ENCODE measurements around the gene CCDC194.

Gene CCDC194

DNA sequence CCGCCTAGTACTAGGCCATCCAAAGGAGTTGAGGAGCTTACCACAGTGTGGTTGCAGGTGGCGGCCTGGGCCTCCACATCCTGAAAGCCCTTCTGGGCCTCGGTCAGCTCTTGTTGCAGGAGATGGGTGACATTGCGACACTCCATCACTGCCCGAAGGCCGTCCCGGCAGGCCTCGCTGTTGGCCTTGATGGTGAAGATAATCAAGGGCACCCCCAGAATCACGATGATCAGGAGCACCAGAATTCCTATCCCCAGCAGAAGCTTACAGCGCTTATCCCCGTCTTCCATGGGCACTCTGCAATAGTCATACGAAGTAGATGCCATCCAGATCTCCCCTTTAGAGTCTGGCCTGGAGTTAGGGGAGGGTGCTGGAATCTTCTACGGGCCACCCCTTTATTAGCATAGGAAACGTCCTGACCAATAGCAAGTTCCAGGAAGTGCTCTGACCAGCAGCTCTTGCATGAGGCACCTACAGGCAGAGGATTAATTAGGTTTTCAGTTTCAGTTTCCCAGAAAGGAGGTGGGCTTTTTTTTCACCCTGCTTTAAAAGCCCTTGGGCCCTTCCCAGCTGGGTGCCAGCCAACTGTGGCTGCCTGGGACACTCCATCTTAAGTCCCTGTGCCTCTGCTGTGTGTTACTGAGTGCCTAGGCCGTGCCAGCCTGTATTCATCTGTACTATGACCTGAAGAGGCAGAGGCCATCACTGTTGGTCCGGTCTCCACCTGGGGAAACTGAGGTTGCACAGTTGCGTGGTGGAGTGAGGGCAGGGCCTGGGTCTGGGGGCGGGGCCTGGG lies 11.5 kb upstream of the CCDC194 start, which contains the start of gene BST2:
Gene BST2 (minus strand): TSS at position 381 of the 796 bp plus-strand sequence. CDS start 55 bp downstream, at position 326.
- peak; percentile 96 for FAIRE-seq

DNA sequence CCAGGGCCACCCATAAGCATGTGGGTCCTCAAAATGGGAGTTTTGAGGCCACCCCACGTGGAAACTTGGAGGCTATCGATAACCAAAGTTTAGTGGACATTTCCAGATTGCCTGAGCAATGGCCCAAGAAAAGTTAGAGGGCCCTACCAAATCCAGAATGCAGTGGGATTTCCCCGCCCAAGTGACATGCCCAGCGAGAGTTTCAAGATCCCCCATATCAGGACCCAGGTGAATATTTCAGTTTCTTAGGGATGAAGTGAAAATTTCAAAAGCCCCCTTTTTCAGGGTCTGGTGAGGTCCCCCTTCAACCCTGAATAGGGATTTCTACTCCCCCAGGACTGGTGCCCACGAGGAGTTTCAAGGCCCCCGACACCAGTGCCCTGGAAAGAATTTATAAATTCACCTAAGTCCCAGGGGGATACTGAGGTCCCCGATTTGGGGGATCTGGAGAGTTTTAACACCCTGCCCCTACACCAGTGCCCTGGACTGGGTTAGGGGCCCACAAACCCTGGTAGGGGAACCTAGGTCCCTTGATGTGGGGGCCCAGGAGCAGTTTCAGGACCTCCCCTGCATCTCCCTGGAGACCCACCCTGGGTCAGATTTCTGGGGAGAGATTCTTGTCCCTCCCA lies 10.7 kb upstream of the CCDC194 start:
- no peak for FAIRE-seq

DNA sequence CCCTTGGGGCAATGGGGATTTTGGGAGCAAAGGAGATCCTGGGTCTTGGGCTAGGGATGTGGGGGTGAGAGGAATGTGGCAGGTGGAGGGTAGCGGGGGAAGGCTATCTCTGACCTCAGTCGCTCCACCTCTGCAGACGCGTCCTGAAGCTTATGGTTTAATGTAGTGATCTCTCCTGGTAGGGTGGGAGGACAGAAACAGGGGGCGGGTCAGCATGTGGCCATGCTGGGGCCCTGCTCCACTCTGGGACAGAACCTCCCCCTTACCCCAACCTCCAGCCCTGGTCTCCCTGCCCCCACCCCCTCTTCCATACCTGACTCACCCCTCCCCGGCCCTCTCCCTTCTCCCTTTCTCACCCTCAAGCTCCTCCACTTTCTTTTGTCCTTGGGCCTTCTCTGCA lies 10.0 kb upstream of the CCDC194 start:
- no peak for FAIRE-seq

DNA sequence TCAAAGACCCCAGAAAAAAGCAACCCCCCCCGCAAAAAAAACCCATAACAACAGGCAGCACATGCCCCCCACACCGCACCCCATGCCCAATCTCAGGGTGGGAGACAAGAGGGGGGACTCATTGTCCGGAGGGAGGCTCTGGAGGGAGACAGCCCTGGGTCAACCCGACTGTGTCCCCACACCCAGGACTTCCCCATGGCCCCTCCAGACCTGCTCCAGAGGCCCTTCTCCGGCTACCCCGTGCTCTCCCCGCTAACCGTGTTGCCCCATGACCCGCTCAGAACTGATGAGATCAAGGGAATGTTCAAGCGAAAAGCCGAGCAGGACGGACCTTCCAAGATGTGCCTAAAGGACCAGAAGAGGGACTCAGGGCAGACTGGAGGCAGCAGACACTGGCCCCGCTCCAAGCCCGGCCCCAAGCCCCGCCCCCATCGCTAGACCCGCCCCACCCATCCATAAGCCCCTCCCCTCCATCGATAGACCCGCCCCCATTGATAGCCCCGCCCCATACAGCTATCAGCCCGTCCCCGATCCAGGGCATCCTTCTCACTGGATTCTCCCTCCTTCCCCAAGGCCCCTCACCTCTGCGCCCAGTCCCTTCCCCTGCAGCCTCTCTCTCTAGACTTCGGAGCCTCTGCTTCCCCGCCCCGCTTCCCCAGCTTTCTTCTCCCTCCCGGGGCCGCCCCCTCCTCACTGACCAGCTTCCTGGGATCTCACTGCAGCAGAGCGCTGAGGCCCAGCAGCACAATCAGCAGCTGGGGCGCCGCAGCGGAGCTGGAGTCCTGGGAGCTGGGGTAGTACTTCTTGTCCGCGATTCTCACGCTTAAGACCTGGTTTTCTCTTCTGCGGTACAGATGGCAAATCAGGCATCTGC lies 9.2 kb upstream of the CCDC194 start:
- no peak for FAIRE-seq

DNA sequence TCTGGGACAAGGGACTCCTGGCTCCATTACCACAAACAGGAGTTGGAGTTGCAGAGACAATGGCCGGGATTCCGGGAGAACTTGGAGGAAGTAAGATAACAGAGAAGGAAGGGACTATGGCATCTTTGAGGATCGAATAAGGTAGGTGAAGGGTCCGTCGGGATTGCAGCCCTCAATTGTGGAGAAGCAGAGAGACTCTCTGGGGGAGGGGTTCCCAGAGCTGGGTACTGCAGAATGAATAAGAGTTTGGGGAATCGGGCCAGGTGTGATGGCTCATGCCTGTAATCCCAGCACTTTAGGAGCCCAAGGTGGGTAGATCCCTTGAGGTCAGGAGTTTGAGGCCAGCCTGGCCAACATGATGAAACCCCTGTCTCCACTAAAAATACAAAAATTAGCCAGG lies 7.6 kb upstream of the CCDC194 start:
- no peak for FAIRE-seq

DNA sequence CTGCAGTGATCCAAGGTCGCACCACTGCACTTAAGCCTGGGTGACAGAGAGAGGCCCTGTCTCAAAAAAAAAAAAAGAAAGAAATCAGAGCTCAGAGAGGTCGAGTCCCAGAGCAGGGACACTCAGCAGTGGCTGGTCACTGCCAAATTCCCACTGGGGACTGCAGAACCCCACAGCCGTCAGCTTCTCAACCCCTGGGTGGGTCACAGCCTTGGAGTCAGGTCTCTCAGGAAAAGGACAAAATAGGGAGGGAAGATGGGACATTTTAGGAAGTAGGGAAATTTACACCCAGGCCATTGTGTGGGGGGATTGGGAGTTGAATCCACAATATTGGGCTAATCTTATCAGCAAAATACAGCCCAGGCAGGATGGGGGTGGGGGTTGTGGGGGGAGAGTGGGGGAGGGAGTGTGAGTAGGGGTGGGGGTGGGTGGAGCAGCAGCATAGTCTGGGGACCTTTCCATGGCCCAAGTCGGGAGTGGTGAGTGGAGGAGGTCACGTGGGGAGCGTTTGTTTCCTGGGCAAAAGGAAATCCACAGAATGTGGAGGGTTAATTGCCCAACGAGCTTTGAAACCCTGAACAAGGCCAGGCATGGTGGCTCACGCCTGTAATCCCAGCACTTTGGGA lies 5.0 kb upstream of the CCDC194 start:
- no peak for FAIRE-seq

DNA sequence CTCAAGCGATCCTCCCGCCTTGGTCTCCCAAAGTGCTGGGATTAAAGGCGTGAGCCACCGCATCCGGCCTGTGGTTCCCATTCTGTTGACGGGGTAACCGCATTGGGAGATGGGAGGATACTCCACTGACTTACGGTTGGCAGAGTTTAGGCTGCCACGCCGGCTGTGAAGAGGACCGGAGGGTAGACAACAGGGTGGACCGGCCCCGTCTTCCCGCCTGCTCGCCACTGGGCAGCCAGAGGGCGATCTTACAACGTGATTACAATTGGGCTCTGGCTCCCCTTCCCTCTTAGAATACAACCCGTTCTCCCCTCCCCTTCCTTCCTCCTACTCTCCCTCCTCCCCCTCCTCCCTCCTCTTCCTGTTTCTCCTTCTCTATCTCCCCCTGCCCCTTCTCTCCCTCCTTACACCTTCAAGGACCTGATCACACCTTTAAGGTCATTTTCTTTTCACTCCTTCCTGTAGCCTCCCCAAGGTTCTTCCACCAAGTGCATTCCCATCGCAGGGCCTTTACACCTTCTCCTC lies 957 bp upstream of the CCDC194 start:
- peak; percentile 97 for FAIRE-seq

DNA sequence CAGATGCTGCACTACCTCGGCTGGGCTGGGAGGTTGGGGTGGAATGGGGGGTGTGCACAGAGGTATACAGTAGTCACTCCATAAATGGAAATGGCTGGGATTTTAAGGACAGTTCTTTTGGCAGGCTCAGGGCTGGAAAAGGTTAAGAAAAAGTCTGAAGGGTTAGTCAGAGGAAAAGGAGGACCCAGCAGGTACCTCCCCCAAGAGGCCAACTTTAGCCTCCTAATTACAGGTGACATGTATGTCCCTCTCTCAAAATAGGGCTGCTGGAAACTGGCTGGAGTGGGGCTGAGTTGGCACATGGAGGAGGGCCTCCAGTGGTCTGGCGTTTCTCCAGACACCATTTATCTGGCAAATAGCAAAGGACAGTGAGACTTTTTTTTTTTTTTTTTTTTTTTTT lies 994 bp downstream of the CCDC194 start:
- peak; percentile 15 for FAIRE-seq

DNA sequence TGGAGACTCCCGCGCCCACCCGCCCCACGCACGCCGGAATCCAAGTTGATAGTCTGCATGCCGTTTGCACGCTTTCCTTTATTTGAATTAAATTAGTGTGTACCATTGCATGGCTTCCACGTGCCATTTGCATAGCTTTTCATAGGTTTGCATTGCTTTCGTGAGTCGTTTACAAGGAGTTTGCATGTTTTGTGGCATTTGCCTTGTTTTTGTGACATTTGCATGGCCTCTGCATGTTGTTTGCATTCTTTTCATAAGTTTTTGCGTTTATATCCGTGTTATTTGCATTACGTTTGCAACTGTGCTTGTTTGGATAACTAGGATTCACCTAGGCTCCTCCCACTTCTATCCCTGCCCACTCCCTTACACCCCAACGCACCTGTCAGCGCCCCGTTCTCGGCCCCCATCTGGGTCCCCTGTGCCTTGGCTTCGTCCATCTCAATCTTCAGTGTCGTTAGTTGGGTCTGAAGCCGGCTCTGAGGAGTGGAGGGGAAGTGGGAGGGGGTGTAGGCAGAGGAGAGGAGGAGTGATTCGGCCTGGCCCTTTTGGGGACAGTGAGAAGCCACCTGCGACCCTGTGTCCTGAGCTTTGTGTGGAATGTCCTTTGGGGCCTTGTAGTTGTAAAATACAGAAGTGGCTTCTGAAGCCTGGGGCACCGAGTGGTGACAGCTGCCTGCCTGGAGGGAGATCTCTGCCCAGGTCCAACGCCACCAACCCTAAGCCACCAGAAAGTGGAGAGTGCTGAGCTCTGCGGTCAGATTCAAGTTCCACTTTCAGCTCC lies 2.4 kb downstream of the CCDC194 start:
- FAIRE-seq: no peak

DNA sequence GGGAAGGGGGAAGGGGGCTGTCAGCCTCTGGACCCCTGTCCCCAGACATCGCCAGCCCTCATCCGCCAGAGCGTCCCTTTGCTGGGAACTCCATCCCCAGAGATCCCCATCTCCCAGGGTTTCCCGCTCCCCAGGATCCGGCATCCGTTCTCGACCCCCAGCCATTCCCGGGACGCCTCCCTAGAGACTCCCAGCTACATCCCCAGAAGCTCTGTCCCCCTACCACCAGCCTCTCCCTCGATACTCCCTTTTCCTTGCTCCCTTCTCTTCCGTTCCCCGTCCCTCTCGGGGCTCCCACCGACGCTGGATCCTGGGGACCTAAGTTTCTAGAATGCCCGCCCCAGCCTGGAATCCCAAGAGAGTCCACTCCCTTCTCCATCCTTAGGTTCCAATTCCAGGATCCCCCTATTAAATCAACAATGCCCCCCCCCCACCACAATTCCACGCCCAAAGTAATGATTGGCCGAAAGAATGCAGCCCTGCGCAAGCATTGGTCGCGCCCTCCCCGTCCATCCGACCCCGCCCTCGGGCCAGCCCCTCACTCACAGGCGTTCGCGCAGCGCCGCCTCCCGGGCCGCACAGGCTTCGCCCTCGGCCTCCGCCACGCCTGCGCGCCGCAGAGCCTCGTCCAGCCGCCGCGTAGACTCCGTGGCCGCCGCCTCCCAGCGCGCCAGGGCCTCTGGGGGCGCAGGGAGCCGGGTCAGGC lies 3.2 kb downstream of the CCDC194 start:
- peak; percentile 51 for FAIRE-seq

DNA sequence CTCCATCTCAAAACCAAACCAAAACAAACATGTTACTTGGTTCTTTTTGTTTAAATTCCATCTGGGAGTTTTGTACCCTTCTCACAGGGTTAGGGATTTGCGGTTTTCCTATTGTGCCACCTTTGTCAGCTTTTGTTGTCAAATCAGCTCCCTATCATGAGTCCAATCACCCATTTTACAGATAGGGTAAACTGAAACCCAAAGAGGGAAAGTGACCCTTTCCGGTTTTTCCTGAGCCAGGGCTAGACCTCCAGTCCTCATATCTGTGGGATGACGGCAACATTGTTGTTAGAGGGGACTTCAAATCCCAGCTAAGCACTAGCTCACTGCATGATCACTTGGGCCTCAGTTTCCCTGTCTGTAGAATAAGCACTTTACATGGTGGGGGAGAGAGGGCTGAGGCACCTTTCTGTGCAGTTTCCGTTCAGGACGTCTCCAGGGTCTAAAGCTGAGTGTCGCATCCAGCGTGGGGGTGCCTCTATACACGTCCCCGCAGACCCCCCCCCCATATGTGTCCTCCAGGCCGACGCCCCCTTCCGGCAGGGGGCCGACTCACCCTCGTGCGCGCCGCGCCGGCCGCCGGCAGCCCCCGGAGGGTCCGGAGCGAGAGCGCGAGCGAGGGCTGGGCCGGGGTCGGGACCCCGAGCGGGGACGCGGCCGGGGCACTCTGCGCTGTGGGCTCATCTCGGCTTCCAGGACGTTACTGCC lies 3.9 kb downstream of the CCDC194 start:
- no peak for FAIRE-seq

DNA sequence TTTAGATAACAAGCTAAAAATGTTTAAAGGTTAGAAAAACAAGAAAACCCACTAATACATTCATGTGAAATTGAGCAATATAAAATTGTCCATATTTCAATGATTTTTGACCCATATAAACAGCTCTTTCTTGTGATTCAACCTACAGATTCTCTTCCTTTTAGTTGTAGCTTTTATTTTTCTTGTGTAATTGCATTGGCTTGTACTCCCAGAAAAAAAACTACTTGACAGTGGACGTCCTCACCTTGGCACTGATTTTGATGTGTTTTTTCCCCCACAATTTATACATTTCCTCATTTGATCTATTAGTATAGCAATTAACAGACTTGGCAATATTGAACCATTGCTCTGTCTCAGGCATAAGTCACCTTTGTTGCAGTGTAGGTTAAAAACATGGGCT lies 4.7 kb downstream of the CCDC194 start:
- FAIRE-seq: no peak

DNA sequence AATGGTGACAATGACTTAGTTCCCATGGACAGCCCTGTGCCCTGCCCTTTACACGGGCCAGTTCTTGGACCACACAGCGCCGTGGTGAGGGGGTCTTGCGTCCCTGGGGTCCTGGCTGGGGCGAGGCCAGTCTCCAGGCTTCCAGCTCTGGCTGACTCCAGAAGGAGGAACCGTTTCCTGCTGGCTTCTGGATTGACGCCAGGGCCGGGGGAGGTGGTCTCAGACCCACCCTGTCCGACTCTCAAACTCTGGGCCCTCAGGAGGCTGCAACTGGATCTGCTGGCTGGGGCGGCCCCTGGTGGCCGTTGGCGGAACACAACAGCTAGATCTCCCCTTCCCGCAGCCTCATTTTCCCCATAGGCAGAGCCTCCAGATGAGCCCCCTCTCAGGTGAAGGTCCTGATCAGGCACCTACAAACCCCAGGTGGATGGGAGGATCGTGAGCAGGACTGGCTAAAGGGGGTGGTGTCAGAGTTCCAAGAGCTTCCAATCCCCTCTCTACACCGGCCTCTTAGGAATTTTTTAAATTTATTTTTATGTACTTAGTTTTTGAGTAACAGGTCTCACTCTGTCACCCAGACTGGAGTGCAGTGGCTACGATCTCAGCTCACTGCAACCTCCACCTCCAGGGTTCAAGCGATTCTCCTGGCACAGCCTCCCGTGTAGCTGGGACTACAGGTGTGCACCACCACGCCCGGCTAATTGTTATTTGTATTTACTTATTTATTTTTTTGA lies 8.0 kb downstream of the CCDC194 start:
- no peak for FAIRE-seq

DNA sequence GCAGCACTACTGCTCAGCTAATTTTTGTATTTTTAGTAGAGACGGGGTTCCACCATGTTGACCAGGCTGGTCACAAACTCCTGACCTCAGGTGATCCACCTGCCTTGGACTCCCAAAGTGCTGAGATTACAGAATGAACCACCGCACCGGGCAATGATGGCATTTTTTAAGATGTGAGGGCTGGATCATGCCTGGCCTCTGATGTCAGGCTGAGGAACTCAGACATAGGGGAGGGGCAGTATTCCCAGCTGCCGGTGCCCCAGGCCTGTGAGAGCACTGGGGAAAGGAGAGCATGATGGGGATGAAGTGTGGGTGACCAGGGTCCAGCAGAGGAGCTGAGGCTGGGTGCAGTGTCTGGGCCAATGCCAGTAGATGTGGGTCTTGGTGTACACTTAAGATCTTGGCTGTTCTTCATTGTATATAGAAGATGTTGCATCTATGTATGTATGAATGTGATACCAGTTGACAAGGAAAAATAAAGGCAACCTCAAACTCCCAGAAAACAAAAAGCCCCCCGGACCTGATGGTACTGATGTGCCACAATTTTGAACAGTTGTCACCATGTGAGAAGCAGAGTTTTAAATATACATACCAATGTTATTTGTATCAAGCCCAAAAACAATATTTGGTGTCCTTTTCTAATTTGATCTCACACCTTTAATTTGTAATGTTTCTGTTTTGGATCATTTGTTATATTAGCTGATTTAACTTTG lies 13.4 kb downstream of the CCDC194 start:
- FAIRE-seq: no peak

DNA sequence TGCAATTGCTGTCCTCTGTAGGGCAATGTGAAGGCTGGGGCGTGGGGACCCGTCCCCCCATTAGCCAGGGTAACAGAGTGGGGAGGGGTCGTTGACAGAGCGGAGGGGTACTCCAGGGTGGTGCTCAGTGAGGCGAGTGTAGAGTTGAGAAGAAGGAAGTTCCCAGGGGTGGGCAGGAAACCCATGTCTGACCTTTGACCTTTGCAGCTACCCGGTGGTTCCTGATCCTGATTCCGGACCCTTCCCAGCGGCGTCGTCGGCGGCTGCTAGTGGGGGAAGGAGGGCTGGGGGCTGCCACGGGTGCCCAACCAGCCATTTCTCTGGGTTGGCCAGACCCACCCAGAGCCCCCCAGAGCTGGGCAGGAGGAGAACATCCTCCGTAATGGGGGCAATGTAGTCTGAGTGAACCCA lies 14.8 kb downstream of the CCDC194 start:
- FAIRE-seq: no peak

DNA sequence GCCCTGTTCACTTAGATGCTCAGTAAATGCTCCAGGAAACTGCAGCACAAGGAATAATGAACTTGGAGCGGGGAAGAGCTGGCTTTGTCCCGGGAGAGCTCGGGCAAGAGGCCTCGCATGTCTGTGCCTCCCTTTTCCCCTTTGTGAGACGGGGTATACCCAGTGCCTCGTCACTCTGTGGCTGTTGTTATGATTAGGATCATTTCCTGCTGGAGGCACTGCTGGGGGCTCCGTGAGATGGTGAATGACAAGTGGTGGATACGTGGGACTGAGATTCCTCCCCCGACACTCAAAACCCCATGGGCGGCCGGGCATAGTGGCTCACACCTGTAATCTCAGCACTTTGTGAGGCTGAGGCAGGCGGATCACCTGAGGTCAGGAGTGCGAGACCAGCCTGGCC lies 15.7 kb downstream of the CCDC194 start:
- no peak for FAIRE-seq

DNA sequence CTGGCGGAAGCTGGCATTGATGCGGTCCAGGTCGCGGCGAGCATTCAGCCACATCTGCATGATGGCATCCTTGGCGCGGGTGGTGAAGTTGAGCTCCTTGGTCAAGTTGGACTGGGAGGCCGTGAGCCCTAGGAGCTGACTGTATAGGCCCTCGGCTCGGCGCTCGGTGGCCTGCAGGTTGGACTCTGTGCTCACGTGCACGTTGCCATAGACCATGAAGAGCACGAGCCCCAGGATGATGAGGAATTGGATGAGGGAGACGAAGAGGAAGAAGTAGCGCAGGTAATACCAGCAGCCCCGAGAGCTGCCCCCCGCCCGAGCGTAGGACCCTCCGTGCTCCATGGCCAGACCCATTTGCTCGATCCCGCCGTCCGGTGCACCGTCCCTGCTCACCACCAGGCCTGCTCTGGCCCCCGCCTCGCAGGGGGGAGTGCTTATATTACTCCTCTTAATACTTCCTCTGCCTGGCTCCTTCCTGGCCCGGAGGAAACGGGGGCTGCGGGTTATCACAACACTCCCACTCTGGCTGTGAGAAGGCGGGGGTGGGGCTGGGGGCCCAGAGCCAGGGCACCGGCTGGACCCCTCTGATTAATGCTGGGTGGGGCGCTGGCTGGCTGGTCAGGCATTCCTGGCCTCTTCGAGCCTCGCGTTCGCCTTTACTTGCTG lies 16.9 kb downstream of the CCDC194 start, which contains the start of gene PLVAP:
Gene PLVAP (minus strand): TSS at position 408 of the 666 bp plus-strand sequence. CDS start 54 bp downstream, at position 354.
- FAIRE-seq: no peak

DNA sequence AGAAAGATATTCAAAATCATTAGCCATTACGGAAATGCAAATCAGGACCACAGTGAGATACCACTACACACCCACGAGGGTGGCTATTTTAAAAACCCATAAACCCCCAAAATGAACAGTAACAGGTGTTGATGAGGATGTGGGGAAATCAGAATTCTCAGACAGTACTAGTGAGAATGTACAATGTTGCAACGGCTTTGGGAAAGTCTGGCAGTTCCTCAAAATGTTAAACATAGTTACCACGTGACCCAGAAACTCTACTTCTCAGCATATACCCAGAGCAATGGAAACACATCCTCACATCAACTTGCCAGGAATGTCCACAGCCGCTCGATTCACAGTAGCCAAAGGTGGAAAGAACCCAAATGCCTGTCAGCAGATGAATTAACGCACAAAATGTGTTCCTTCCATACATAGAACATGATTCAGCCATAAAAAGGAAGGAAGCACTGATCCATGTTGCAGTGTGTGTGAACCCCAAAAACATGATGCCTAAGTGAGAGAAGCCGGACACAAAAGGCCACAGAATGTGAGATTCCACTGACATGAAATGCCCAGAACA lies 23.9 kb downstream of the CCDC194 start:
- no peak for FAIRE-seq

Data from G401.6 (cell line).